NK-92 (cell line): ENCODE results near the gene LCORL.
"Not testable (repeated sequence)": the region's sequence is repeated elsewhere in the genome, so short reads cannot be mapped to it uniquely, and the experiment has no call there.

Source experiments
- DNase-seq: peaks from one replicate; lab custom pipeline; 2025; ENCODE audit not compliant: unreplicated experiment; lab: John Stamatoyannopoulos, UW

The LCORL gene

GRCh38 chr4:18020145-18020670, 1.3 kb downstream of the LCORL start:
- DNase-seq, result no peak

DNA sequence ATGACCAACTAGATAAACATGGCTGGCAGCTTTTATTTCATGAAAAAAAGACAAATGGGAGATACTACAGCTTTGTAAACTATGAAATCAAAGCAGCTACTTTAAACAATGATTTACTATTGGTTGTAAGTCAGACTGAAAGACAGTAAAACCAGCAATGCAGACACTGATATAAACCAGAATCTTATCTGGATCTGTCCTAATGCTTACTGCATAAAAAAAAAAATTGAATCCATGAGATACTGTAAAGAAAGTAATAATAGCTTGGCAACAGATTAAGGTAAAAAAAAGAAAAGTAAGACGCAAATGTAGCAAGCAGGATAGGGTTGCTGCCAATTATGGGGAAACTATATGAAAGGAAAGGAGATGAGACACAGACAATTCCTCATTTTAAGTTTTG, 7.3 kb downstream of the LCORL start:
- no peak for DNase-seq

DNA sequence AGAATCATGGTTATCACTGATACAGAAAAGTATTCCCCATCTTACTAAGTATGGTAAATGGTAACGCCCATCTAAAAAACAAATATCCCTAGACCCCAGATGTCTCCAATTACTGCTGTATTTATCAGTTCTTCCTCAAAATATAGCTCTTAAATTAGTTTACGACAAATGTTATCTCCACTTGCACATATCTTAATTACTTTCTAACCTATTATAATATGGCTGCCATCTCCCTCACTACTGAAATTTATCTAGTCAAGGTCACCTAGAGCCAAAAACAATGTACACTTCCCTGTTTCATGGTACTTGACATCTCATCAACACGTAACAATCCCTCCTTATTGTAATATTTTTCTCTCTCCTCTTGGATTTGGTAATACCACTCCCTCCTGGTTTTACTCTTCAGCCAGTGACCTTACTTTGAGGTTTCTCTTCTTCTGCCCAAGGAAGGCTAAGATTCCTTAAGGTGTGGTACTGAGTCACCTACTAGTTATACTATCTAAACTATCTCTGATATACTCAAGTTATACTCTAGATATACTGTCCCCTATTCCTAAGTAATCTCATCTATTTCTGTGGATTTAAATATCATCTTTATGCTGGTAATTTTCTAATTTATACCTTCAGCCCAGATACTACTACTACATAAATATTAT, 8.6 kb downstream of the LCORL start:
- no peak for DNase-seq

DNA sequence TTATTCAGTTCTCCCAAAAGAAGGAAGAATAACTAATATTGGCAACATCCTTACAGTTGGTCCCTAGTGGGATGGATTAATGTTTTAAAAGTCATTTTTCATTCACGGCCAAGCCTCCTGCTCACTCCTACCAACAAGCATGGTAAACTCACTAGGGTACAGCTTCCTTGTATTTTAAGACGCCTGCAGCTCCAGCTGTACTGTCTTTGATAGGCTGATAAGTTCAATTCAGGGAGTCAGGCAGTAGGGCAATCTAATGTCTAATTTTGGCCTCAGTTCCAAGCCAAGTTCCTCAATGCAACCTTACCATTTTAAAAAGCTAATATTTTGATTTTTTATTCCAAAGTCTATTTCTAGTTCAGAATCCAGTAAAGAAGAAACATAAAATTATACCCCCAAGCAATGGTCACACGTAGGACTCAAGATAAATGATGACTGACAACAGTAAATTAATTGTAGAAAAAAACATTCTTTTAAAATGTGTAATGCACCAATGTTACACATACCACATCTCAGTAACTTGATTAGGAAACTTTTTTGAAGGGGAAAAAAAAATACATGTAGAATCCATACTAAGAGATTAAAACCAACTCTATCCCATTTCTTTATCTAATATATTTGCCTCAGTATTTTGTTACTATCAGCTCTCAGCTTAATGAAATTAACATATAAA, 9.3 kb downstream of the LCORL start:
- DNase-seq, result no peak

DNA sequence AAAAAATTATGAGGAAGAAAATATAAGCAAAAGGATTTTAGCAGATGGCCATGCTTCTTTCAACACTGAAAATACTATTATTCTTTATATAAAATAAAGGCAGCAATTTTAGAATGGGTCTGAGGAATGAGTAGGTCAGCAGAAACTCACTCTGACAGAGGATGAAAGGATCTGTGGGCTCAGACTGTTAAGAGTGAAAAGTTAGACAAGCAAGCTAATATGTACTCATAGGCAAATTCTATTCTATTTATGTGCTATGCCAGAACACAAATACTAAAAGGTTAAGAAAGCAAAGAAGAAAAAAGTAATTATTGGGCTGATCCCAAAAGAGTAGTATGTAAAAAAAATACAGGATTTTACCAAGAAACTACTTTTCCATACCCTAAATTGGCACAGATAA, 13.9 kb downstream of the LCORL start:
- DNase-seq, result no peak

- DNase-seq, result not testable (repeated sequence)
Measured at GRCh38 chr4:18006432-18006831, 15.1 kb downstream of the LCORL start.

DNA sequence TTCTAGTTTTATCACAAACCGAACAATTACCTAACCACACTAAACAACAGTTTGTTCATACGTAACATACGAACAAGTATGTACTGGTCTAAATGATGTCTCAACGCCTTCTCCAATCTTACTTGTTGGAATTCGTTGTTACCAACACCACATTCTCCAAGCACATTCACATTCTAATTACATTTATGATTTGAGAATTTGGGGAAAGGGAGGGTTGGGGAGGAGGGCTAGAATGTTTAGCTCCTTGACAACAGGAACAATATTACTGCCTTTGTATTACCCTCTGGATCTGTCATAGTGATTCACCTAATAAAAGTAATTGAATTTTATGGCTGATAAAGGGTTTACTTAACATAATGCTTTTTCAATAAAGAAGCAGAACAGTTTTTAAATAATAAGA, 24.4 kb downstream of the LCORL start:
- DNase-seq, result no peak

- no peak for DNase-seq
Measured at GRCh38 chr4:17995165-17995564, 26.4 kb downstream of the LCORL start.

GRCh38 chr4:17985832-17986231, 35.7 kb downstream of the LCORL start:
- no peak for DNase-seq

DNA sequence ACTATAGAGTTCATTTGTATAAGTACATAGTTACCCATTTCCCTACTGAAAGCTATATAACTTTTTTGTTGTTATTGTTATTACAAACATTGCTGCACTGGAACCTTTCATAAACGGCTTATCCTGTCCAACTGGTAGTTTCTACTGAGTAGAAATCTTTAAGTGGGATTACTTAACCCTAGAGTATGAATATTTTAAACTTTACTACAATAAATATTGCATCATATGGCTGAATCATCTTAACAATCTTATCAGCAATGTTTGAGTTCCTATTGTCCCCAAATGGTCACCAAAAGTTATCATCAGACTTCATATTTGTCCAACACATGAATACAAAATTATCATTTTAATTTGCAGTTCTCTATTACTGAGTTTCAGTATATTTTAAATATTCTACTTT, 40.5 kb downstream of the LCORL start:
- DNase-seq, result no peak

- no peak for DNase-seq
Measured at GRCh38 chr4:17968721-17969120, 52.8 kb downstream of the LCORL start.

GRCh38 chr4:17967078-17967477, 54.5 kb downstream of the LCORL start:
- no peak for DNase-seq

DNA sequence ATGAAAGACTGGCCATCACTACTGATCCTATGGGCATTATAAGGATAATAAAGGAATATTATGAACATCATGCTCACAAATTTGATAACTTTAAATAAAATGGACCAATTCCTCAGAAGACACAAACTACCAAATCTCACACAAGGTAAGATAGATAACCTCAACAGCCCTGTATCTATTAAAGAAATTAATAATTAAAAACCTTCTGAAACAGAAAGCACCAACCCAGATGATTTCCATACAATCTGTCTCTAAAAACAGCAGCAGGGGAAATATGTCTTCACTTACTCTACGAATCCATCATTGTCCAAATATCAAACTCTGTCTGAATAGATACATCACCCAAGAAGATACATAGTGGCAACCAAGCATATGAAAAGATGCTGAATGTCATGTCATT, 55.2 kb downstream of the LCORL start:
- DNase-seq, result no peak

DNA sequence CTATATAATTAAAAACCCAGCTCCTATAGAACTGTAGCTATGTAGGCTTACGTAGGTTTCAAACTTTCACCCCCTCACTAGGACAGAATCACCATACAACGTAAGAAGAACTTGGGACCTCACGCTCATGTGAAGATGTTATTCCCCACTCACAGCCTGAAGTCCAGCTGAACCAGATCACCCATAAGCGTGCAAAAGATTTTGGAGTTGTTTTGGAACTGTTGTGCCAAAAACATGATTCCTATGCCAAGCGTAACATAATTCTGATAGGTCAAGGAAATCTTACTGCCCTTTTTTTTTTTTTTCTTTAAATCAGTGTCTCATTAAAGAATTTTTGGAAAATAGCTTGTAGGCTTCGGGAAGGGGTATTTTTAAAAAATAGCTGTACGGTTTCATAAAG, 57.0 kb downstream of the LCORL start:
- DNase-seq, result no peak

DNA sequence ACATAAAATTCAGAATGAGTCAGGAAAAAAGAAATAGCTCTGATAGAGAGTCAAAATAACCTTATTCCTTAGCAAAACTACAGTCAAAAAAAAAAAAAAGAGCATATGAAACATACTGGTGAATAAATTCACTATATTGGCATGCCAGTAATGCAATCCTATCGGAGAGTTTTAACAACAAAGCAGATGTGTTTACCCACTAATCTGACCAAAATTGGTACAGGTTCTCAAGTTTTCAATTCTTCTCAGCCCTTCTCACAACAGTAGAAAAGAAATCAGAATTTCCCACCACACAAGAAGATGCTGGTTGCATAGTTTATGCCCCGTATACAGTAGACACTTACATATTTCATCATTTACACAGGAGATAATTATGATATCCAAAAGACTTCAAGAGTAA, 59.4 kb downstream of the LCORL start:
- DNase-seq, result no peak

DNA sequence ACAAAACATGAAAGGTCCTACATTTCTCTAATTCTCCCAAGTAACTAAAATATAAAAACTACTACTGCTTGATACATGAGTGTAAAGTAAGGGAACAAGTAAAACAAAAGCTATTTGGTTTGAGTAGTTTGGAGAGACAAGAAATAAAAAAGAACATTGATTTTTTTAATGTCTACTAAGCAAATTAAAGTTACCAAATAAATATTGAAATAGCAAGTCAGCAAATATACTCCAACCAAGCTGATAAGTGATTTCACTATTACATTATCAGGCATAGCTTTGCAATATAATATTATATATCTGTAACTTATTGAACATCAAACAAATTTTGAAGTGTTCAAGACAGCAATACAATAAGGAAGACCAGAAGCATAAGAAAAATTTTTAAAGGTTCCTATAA, 60.3 kb downstream of the LCORL start:
- DNase-seq, result no peak

GRCh38 chr4:17958181-17958580, 63.4 kb downstream of the LCORL start:
- DNase-seq, result no peak

DNA sequence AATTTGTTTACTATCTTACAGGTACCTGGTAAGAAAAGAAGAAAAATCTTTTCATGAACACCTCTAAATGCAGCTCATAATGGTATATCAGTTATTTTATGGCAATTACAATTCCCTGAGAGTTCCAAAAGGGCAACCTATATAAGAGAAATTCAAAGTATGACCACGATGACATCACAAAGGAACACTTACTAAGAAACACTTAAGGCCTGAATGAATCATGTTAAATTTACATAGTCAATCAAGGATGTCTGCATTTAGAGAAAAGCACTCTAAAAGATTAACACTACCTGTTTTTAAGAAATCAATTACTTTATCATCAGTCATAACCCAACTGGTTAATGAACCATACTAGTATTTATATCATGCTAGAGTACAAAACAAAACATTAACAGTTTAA, 63.9 kb downstream of the LCORL start:
- DNase-seq, result no peak

DNA sequence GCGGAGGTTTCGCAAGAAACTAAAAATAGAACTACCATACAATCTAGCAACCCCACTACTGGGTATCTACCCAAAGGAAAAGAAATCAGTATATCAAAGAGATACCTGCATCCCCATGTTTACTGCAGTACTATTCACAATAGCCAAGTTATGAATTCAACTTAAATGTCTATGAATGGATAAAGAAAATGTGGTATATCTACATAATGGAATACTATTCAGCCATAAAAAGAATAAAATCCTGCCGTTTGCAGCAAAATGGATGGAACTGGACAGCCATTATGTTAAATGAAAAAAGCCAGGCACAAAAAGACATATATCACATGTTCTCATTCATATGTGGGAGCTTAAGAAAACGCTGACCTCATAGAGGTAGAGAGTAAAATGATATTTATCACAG, 65.3 kb downstream of the LCORL start:
- DNase-seq, result no peak

DNA sequence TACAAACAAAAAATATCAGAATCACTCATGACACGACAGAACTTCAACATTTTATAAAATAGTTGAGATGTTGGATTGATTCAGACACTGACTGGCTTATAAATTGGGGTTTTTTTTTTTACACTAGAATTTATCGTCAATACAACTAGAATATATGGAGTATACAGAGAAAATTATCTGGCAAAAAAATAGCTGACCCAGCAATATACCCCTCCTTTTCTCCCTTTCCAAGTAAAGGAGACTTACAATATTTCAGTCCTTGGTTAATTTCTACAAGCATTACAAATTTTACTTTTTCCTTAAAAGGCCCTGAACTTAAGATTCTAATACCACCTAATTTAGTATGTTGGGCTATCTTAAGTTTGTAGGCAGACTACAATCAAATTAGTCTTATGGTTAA, 76.3 kb downstream of the LCORL start:
- no peak for DNase-seq

- no peak for DNase-seq
Measured at GRCh38 chr4:17941731-17942130, 79.8 kb downstream of the LCORL start.

DNA sequence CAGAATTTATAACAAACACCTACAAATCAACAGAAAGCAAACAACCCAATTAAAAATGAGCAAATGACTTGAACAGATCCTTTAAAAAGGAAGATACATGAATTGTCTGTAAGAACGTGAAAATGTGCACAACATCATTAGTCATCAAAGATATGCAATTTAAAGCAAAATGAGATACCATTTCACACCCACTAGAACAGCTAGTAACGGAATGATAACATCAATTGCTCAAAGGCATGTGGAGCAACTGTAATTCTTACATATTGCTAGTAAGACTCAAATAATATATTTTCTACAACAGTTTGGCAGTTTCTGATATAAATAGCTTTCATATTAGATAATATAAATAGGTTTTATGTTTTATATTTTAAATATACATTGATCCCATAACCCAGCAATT, 82.5 kb downstream of the LCORL start:
- no peak for DNase-seq

DNA sequence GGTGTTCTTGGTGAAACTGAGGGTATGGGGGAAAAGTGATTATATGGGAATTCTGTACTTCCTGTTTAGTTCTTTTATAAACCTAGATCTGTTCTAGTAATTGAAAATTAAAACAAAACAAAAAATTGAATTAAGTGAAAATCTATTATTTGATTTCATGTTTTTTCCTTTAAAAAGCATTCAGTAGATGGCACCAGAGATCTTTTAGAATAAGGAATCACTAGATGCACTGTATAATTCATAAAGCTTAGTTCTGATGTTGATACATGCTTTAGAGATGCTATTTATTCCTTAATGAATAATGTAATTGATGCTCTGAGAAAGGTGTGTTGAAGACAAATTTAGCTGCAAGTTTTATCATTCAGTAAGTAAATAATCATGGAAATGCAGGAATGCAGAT, 87.3 kb downstream of the LCORL start:
- no peak for DNase-seq
